NCI-H524 treated with DMSO at 0.1 percent for 48 hours (cell line): ENCODE measurements around the gene SPINK7.
A peak's percentile ranks its signal among the peaks of the same experiment; 100 is the strongest.
"Not testable (repeated sequence)": the region's sequence is repeated elsewhere in the genome, so short reads cannot be mapped to it uniquely, and the experiment has no call there.

ENCODE experiments used
- DNase-seq: peaks from one replicate; lab custom pipeline; 2025; lab: John Stamatoyannopoulos, UW

Gene SPINK7

GRCh38 chr5:148312153-148312552 is at the start of gene SPINK7:
TSS of gene SPINK7 (plus strand) at chr5:148312423. CDS start at chr5:148312484, 61 bp downstream.
- DNase-seq: no peak

- DNase-seq: no peak
Observed at GRCh38 chr5:148267962-148268361, 44.3 kb upstream of the SPINK7 start.

GRCh38 chr5:148268566-148268965 is 43.7 kb upstream of the SPINK7 start, which contains the start of gene SPINK13:
TSS of gene SPINK13 (plus strand) at chr5:148268794. CDS start at chr5:148270073, 1,279 bp downstream.
- DNase-seq: no peak

- DNase-seq: not testable (repeated sequence)
Observed at GRCh38 chr5:148275129-148275528, 37.1 kb upstream of the SPINK7 start.

- DNase-seq: not testable (repeated sequence)
Observed at GRCh38 chr5:148280893-148281292, 31.3 kb upstream of the SPINK7 start.

GRCh38 chr5:148281336-148281735 is 30.9 kb upstream of the SPINK7 start:
- DNase-seq: not testable (repeated sequence)

GRCh38 chr5:148290271-148291195 is 21.7 kb upstream of the SPINK7 start:
- DNase-seq: no peak

- no peak for DNase-seq
Observed at GRCh38 chr5:148297731-148298130, 14.5 kb upstream of the SPINK7 start.

GRCh38 chr5:148306446-148306845 is 5.8 kb upstream of the SPINK7 start:
- DNase-seq: no peak

GRCh38 chr5:148309019-148309418 is 3.2 kb upstream of the SPINK7 start:
- no peak for DNase-seq

- DNase-seq: no peak
Observed at GRCh38 chr5:148309746-148310145, 2.5 kb upstream of the SPINK7 start.

- no peak for DNase-seq
Observed at GRCh38 chr5:148311484-148311883, 739 bp upstream of the SPINK7 start.

GRCh38 chr5:148314187-148314586 is 2.0 kb downstream of the SPINK7 start:
- DNase-seq: no peak

- DNase-seq: no peak
Observed at GRCh38 chr5:148314731-148315130, 2.5 kb downstream of the SPINK7 start.

GRCh38 chr5:148320011-148320963 is 8.1 kb downstream of the SPINK7 start:
- peak; percentile 42 for DNase-seq

- DNase-seq: no peak
Observed at GRCh38 chr5:148333262-148333849, 21.1 kb downstream of the SPINK7 start.

GRCh38 chr5:148335259-148335658 is 23.0 kb downstream of the SPINK7 start, which contains the start of gene SPINK9:
TSS of gene SPINK9 (plus strand) at chr5:148335559. CDS start at chr5:148335614, 55 bp downstream.
- DNase-seq: no peak

- no peak for DNase-seq
Observed at GRCh38 chr5:148336704-148337435, 24.6 kb downstream of the SPINK7 start.

GRCh38 chr5:148342371-148343045 is 30.3 kb downstream of the SPINK7 start:
- DNase-seq: no peak

- no peak for DNase-seq
Observed at GRCh38 chr5:148343046-148343407, 30.8 kb downstream of the SPINK7 start.
